Endodermal cell (in vitro differentiated cells): Measurements from ENCODE around the gene EPPIN. TPM values are rescaled to one million over a fixed set of nuclear protein-coding genes. Genes with fewer than 3 reads are reported as not detected.

Experiments used
- DNase-seq: peaks from one replicate; pipeline ENCODE4 v3.0.0-alpha.2; 2017
- H3K27ac ChIP-seq: 2 replicates; pipeline ENCODE4 v1.5.1; 2013; ENCODE audit warnings: mild to moderate bottlenecking, low read depth, low read length, moderate library complexity
- H3K27me3 ChIP-seq: 2 replicates; pipeline ENCODE4 v1.6.1; 2013; ENCODE audit warnings: mild to moderate bottlenecking, low read length, moderate library complexity; ENCODE audit not compliant: insufficient read depth, control insufficient read depth, poor library complexity, severe bottlenecking
- H3K36me3 ChIP-seq: 2 replicates; pipeline ENCODE4 v1.7.0; 2013; ENCODE audit warnings: mild to moderate bottlenecking, low read length, moderate library complexity; ENCODE audit not compliant: control insufficient read depth, insufficient read depth
- H3K4me1 ChIP-seq: one replicate; pipeline ENCODE4 v1.7.0; 2013; ENCODE audit warnings: low read length; ENCODE audit not compliant: control insufficient read depth, insufficient read depth
- H3K4me3 ChIP-seq: 2 replicates; pipeline ENCODE4 v1.5.1; 2013; ENCODE audit warnings: mild to moderate bottlenecking, low read length, moderate library complexity
- H3K9ac ChIP-seq: 2 replicates; pipeline ENCODE4 v1.6.1; 2013; ENCODE audit warnings: mild to moderate bottlenecking, low read length, moderate library complexity; ENCODE audit not compliant: poor library complexity, severe bottlenecking; ENCODE audit errors: extremely low read depth
- H3K9me3 ChIP-seq: 2 replicates; pipeline ENCODE4 v1.6.1; 2013; ENCODE audit warnings: mild to moderate bottlenecking, low read length, moderate library complexity; ENCODE audit not compliant: control insufficient read depth
- H3K27ac Mint-ChIP-seq: 2 replicates; pipeline ENCODE4 v1.8.0; 2020; ENCODE audit warnings: mixed read lengths
- H3K27me3 Mint-ChIP-seq: 2 replicates; pipeline ENCODE4 v1.8.0; 2021; ENCODE audit warnings: mild to moderate bottlenecking, mixed read lengths; ENCODE audit not compliant: insufficient read depth
- H3K36me3 Mint-ChIP-seq: 2 replicates; pipeline ENCODE4 v1.8.0; 2020; ENCODE audit warnings: low read depth, mixed read lengths
- H3K4me1 Mint-ChIP-seq: 2 replicates; pipeline ENCODE4 v1.8.0; 2020; ENCODE audit warnings: mixed read lengths
- H3K4me3 Mint-ChIP-seq: 2 replicates; pipeline ENCODE4 v1.8.0; 2020; ENCODE audit warnings: mild to moderate bottlenecking, moderate library complexity, mixed read lengths
- H3K9me3 Mint-ChIP-seq: 2 replicates; pipeline ENCODE4 v1.8.0; 2020; ENCODE audit warnings: mild to moderate bottlenecking, mixed read lengths
- CTCF ChIP-seq: fragments of 200-600 bp; sonication (generic); conservative IDR thresholded peaks from 2 replicates; pipeline ENCODE4 v1.5.0; 2021; ENCODE audit warnings: antibody characterized with exemption, mild to moderate bottlenecking
- WGBS, 2 experiments: methylation state at CpG; one replicate each; pipeline versions ENCODE4 v1.1.5 to v1.1.7; 2013; ENCODE audit warnings: missing lambda C conversion rate in 2 of 2, mixed read lengths in 1 of 2; ENCODE audit not compliant: insufficient coverage in 1 of 2, insufficient read length in 1 of 2; 5-methylcytosine and 5-hydroxymethylcytosine counted together
- total RNA-seq, 2 donors: library from RNA; stranded (reverse); fragmentation: NEBNext Ultra II Directional in 1 of 2; extraction: Animal tissue kit (Norgen Biotek cat#: 25700) in 1 of 2; gene quantifications; 2 replicates in 1 of 2; 3 replicates in 1 of 2; pipeline ENCODE4 v1.2.1, GENCODE V29; 2021

The EPPIN gene
- total RNA-seq, 2 donors from 2014 or later = 0.18 TPM; not detected in 1

- H3K27ac Mint-ChIP-seq = no peak within 1 kb of the TSS
- WGBS, 2 experiments = 71 to 75% methylated on average over 2 to 5 of the region's 5 CpGs
- DNase-seq = peak; percentile 50
- no peak within 1 kb of the TSS for H3K9ac ChIP-seq
- no peak for TF ChIP-seq CTCF
- no peaks in the 10 kb centered on the region for H3K36me3 ChIP-seq
- H3K27me3 Mint-ChIP-seq = peaks cover 58% of the 10 kb centered on the region
- peaks cover 63% of the 10 kb centered on the region for H3K27me3 ChIP-seq
- H3K27ac ChIP-seq = no peak within 1 kb of the TSS
- no peaks in the 10 kb centered on the region for H3K9me3 ChIP-seq
- no peak within 1 kb of the TSS for H3K4me3 ChIP-seq
- H3K4me3 Mint-ChIP-seq = no peak within 1 kb of the TSS
- H3K4me1 Mint-ChIP-seq = peaks cover 9% of the 10 kb centered on the region
- H3K9me3 Mint-ChIP-seq = no peaks in the 10 kb centered on the region
- H3K36me3 Mint-ChIP-seq = no peaks in the 10 kb centered on the region
- no peaks in the 10 kb centered on the region for H3K4me1 ChIP-seq
Measured at GRCh38 chr20:45515147-45515913, 31.9 kb downstream of the EPPIN start, which contains the start of gene SPINT3. TSS of gene SPINT3 (minus strand) at chr20:45515622. CDS start at chr20:45515608, 14 bp downstream.

GRCh38 chr20:45510242-45510862, 36.8 kb downstream of the EPPIN start:
- TF ChIP-seq CTCF = no peak
- H3K9ac ChIP-seq = no peak overlapping the region
- Mint-ChIP-seq H3K27me3 (peaks cover 87% of the 10 kb centered on the region), H3K4me3 (no peak overlapping the region), H3K27ac (no peak overlapping the region), H3K9me3 (peaks cover 23% of the 10 kb centered on the region), H3K36me3 (peaks cover 7% of the 10 kb centered on the region), H3K4me1 (peaks cover 21% of the 10 kb centered on the region)
- no peak overlapping the region for H3K27ac ChIP-seq
- H3K36me3 ChIP-seq = no peaks in the 10 kb centered on the region
- H3K4me3 ChIP-seq = no peak overlapping the region
- peaks cover 89% of the 10 kb centered on the region for H3K27me3 ChIP-seq
- peaks cover 7% of the 10 kb centered on the region for H3K4me1 ChIP-seq
- no peak for DNase-seq
- peaks cover 20% of the 10 kb centered on the region for H3K9me3 ChIP-seq
- 80 to 98% methylated on average over 1 to 5 of the region's 5 CpGs for WGBS, 2 experiments

- no peaks in the 10 kb centered on the region for H3K36me3 ChIP-seq
- Mint-ChIP-seq H3K36me3 (peaks cover 7% of the 10 kb centered on the region), H3K4me3 (no peak overlapping the region), H3K27ac (no peak overlapping the region), H3K4me1 (peaks cover 21% of the 10 kb centered on the region), H3K9me3 (peaks cover 23% of the 10 kb centered on the region), H3K27me3 (peaks cover 85% of the 10 kb centered on the region)
- no peak overlapping the region for H3K27ac ChIP-seq
- H3K4me3 ChIP-seq = no peak overlapping the region
- 57 to 63% methylated on average over 4 of the region's 4 CpGs for WGBS, 2 experiments
- peak; percentile 59 for DNase-seq
- H3K4me1 ChIP-seq = peaks cover 7% of the 10 kb centered on the region
- peaks cover 86% of the 10 kb centered on the region for H3K27me3 ChIP-seq
- no peak overlapping the region for H3K9ac ChIP-seq
- H3K9me3 ChIP-seq = peaks cover 20% of the 10 kb centered on the region
- no peak for TF ChIP-seq CTCF
Measured at GRCh38 chr20:45509091-45509490, 38.1 kb downstream of the EPPIN start.
